Activated T-helper 9 cell treated with anti-CD3 and anti-CD28 coated beads, Interleukin-2, amount 50 U/mL, for 16 hours (primary cell): ENCODE data around the gene ATP11A.
"Not testable (repeated sequence)": the region's sequence is repeated elsewhere in the genome, so short reads cannot be mapped to it uniquely, and the experiment has no call there.

ENCODE experiments used
- DNase-seq: peaks from one replicate; pipeline ENCODE4 v3.0.0-alpha.2; 2020; ENCODE audit warnings: low read depth

Gene ATP11A

DNA sequence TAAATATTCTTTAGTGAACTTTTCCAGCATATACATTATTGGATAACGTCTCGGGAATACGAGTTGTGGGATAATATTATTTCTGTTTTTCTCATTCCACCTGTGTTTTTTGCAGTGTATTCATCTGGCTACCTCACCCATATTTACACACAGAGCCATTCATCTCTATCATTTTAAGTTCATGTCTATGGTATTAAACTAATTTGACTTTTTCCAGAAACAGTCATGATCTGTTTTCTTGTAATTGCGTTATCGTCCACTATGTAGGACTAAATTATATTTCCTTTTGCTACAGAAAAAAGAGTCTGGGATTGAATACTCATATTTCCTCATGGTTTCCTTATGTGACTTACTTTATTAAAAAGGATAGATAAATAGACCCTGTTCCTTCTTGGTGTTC is 2.7 kb downstream of the ATP11A start:
- no peak for DNase-seq

DNA sequence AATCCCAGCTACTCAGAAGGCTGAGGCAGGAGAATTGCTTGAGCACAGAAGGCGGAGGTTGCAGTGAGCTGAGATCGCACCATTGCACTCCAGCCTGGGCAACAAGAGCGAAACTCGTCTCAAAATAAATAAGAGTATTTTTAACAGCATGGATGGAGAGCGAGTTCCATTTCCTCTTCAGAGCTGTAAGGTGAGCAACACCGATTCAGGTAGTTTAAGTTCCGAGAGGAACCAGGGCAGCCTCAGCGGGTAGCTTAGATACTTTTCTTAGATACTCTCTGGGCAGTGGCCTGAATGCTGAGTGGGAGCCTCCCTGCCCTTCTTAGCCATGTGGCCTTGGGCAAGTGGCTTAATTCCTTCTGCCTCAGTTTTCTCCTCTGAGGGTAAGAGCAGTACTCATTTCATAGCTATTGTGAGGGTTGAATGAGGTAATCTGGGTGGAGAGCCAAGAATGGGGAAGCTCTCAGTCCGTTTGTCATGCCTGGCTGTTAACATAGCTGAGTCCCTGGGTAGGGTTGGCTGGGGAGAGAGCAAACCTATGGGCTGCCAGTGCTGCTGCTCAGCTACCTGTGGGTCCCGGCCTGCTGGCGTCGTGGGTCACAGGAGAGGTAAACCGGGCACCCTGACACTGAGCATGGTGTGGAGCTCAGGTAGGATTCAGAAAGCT is 4.1 kb downstream of the ATP11A start:
- DNase-seq: no peak

DNA sequence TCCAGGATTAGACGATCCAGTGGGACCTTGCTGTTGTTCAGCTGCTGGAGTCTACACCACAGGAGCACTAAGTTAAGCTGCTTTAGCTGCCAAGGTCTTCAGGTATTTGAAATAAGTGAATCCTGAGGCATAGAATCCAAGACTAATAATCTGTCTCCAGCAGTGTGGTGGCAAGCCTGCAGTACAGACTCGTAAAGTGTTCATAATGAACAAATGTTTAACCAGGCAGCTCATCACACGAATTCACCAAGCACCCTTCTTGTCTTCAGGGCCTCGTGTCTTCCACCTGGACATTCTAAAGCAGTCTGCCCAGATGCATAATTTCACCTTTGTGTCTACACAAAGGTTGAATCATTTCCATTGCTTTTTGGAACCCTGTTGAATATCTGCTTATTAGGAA is 5.3 kb downstream of the ATP11A start:
- no peak for DNase-seq

DNA sequence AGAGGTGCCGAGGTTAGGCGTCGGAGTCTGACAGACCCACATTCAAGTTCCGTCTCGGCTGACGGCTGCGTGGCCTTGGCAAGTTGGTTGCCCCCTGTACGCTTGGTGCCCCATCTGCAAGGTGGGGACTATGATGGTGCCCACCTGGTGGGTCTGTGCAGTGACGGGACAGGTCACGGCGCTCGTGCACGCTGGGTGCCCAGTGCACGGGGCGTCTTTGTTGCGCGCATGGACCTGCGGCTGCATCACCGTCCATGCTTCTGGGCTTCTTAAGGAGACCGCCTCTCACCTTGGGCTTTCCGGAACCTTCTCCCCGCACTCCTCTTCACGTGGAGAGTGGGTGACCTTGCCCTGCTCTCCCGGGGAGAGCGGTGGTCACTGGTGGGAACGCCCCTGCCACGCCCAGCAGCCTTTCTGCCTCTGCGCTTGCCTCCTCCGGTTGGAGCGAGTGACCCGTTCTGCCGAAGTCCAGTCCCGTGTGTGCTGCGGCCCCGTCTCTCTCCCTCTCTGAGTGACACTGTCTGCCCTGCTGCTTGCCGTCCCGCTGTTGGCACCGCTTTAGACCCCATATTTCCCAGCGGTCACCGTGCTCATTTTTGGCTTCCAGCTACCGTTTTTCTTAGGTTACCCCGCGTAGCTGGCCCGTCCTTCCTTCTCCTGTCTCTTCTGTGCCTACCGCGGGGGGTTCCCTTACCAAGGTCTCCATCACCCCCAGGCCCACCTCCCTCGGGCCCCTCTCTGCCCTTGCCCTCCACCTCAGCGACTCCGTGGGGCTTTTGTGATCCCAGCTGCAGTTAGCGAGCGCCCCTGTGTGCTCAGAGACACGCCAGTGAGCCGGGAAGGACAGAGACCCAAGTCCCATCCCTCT is 6.4 kb downstream of the ATP11A start:
- DNase-seq: no peak

DNA sequence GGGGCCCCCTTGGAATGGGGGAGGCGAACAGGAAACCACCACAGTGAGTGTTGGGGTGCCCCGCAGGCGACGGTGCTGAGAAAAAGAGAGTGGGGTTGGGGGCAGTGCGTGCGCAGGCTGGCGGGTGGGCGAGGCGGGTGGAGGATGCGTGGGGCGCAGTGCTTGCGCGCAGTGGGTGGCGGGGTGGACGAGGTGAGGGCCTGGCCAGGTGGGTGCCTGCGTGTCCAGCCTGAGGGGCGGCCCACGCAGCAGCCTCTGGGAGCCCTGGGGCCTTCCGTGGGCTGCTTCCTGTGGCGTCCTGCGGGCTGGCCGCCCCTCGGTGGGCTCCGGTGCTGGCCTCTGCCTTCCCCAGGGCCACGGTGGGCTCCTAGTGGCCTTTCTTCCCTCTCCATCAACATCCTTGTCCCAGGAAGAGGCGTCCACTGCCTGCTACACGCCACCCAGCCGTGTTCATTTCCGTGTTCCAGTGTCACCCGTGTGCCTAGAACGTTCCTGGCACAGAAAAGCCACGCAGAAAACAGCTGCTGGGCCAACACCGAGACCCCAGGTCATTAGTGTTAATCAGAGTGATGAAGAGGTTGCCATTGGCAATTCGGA is 7.1 kb downstream of the ATP11A start:
- DNase-seq: no peak

DNA sequence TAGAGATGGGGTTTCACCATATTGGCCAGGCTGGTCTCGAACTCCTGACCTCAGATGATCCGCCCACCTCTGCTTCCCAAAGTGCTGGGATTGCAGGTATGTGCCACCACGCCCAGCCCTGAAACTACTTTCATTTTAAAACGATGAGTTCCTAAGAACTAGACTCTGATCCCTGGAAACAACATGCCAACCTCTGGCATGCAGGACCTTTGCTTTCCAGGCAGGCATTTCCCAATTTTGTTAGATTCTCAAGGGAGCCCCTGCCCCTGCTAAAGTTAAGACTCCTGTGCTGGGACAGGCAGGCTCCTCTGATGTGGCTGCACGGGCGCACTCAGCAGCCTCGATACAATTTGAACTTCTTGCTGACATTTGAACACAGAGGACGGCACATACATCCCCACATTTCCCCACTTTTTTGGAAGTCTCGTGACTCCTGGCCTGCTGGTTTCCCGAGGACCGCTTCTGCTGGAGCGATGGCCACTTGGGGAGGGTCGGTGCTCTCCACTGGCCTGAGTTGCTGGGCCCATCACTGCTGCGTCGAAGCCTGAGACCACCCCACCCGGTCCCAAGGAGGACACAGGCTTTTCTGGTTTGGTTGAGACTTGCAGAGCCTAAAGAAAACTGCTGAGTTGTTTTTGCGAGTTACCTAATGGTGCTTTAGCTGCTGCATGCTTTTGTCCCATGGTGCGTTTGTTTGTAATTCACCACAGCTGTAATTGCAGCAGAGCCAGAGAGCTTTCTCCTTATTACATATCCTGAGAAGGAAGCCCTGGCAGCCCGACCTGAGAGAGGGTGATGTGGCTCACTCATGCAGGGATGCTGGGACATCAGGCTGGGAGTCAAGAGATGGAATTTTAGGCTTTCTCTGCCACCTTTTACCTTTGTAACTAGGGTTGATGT is 8.2 kb downstream of the ATP11A start:
- DNase-seq: no peak

DNA sequence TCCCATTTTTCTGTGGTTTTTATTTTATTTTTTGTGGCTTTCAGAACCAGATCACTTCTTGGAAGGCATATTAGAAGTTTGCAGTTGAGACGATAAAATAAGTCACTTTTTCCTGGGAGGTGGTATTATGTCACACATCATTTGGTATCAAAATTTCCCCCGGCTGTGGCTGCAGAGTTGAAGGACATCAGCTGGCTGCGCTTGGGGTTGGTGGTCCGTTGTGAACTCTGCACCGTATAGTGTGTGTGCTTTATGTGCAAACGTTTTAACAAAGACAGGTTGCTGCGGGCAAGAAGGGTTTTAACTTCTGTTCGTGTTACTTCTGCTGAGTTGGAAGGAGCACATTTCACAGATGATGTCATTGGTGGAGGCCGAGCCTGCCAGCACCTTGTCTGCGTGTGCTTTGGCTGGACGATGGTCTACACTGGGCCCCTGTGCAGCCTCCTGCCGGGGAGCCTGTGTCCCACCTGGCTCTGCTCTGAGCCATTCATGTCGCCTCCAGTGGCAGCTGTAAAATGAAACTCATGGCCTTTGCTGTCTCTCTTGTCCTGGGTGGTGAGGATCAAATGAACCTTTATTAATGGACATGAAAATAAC is 9.6 kb downstream of the ATP11A start:
- DNase-seq: no peak

DNA sequence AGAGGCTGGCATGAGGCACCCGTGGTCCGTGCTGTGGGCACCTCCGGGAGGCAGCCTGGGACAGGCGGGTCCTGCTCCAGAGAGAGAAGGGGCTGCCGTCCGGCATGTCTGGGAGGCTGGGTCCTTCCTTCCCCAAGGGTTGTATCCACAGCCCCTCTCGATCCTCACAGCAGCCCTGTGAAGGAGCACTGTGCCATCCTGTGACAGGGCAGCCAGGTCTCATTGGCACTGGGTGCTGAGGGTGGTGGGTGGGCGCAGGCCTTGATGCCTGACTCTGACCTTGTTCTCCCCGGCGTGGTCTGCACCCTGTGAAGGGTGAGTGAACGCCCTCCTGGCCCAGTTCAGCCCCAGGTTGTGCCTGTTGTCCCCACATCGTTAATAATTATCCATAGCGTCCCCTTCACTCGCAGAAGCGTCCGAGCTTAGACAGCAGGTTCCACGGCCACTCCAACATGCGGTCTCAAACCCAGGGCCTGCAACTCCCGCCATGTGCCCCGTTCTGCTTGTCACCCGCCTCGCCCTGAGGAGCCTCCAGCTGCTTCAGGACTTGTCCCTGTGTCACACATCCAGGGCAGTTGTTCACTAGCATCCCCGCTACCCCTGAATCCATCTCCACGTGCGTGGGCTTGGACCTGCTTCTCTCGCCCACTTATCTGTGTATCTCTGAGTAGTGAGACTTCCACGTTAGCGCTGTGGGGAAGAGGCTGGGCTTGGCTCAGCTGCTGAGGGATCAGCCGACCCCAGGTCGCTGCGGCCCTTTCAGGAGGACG is 10.6 kb downstream of the ATP11A start:
- DNase-seq: no peak

DNA sequence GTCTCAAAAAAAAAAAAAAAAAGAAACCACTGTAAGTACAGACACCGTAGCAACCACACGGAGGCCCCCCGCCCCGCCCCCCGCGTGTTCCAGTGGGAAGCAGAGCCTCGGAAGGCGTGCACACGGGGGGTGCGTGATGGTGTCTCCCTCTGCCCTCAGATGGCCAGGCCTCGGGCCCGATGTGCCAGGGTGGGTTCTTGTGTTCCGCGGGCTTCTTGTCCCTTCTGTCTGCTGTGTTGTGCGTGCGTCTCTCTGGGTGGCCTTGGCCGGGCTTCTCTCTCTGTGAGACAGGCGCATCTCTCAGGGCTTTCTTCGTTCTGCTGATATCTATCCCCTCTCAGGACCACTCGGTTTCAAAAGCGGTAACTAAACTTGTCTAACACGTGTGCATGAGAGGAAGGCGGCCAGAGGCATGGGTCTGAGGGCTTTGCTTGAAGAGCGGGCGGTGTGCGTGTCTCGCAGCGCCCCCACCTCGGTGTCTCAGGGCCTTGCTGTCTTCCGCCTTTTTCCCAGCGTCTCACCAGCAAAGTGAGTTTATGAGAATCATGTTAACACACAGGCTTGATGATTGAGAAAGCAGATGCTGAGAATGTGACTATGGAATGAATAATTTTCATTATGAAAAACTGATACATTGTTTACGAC is 12.6 kb downstream of the ATP11A start:
- no peak for DNase-seq

DNA sequence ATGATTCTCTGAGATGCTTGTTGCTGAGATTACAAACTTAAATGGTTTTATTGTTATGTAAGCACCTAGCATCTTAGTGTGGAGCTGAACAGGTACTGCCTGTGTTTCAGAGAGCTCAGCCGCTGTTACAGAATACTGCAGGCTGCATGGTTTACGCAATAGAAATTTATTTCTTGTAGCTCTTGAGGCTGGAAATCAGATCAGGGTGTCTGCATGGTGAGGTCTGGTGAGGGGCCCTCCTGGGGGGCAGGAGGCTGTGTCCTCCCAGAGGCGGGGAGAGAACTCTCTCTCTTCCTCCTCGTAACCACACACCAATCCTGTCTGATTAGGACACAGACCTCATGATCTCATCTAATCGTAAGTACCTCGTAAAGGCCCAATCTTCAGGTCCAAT is 13.1 kb downstream of the ATP11A start:
- no peak for DNase-seq

DNA sequence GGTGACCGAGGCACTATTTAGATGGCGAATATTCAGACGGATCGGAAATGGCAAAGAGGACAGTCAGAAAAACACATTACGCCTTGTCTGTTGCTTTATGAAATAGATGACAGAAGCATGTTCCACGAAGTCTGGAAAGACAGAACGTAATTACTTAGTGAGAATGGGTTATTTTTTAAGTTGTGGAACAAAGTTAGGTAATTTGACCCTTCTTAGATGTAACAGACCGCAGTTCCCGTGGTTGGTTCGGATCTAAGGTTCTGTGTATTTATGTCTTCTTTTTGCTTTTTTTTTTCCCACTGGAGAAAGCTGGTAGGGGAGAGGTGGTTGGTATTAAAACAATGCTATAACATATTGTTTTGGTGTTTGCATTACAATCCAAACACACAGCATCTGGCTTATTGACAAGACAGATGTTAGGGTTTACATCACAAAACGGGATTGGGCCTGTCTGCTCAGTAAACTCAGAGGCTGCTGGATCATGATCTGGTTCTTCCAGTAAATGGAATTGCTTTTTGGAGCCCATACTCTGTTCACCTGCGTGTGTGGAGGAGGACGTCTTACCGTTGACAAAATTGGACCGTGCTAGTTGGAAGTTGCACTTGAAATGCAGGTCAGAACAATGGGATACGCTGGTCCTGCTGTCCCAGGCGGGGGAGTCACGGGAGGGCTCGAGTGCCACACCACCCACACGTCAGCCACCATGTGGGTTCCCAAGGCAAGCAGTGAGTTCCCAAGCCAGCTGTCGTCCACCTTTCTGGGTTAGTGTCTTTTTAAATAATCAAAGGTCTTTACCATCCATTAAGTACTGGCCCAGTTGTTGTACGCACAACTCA is 13.8 kb downstream of the ATP11A start:
- DNase-seq: no peak

DNA sequence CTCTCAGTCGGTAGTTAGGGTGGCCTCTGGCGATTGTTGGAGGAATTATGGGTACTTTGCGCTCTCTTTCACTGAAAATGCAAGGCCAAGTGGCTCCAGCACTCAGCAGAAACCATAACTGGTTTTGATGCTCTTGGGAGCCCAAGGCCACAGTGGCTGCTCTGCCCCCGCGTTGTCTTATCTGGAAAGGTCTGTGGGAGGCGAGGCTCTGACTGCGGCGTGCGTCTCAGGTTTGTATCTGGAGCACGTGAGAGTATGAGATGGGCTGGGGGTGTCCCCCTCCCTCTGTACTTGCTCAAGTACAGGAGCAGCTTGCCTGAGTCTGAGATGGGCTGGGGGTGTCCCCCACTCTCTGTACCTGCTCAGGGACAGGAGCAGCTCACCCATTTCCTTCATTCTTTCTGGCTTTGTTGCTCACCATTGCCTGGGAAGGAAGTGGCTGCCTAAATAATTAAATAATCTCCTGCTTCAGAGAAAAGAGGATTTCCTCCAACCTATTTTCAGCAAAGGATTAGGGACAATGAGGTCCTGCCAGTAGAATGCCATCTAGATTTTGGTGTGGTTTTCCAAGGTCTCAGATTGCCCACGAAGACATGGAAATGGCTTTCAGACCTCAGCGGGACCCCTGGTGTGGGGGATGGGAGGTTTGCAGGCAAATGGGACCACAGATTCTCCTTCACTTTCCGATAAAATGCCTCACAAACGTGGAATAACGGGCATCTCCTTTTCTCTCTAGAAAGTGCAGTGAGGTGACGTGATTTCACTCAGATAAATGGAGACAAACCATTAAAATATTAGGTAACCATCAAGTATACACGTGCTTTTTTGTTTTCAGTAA is 14.7 kb downstream of the ATP11A start:
- no peak for DNase-seq

DNA sequence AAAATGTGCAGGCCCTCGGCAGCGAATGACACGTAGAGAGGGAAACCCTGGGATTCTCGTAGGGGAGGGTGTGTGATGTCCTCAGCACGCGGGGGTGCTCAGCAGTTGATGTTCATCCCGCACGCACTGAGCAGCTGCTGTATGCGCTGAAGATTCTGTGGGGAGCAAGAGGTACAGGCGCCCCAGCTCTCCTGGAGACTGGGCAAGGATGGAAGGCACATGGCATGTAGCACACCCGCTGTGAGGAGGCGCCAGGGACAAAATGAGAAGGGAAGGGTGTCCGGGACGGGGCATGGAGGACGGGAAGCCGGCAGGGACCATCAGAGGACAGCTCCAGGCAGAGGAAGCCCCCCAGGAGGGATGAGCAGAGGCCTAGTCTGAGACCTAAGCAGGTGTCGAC is 15.4 kb downstream of the ATP11A start:
- no peak for DNase-seq

DNA sequence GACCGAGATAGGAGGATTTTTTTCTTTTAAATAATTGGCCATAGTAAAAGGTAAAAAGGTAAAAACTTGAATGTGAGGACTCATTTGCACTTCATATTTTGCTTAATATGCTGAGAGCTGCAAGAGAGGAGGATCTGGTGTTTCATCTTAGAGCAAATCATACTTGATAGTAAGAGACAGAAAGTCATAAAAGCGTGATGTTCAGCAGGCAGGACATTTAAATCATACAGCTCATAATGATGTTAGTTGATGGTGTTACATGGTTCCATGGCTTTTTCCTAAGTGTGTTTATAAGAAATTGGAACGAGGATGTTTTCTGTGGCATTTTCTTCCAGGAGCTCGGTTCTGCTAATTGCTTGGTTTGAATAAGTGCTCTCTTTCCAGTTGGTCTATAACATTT is 16.3 kb downstream of the ATP11A start:
- no peak for DNase-seq

DNA sequence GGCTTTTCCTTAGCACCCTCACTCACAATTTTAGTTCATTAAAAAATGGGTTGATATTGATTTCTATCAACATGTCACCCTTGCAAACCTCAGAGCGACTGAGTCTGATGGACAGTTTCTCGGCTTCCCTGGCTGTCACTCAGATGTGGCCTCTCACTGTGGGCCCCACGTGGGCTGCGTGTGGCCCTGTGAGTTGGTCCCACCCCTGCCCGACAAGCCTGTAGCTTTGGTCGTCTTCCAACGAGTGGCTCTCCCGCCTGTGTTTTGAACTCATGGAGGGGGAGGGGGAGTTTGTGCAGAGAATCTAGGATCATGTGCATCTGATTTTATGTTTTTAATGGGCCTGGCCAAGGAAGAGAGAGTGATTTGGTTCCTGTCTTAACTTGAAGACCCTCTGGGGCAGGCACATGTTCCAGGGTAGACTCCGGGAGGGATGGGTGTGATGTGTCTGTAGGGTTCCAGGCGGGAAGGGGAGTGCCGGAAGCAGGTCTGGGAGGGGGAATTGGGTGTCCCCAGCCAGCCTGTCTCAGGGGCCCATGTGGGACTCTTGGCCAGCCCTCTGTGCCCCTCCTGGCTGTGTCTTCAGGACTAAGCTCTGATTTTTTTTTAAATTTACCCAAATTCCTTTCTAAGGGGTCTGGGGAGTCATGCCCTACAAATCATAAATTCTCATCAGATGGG is 18.9 kb downstream of the ATP11A start:
- DNase-seq: no peak

DNA sequence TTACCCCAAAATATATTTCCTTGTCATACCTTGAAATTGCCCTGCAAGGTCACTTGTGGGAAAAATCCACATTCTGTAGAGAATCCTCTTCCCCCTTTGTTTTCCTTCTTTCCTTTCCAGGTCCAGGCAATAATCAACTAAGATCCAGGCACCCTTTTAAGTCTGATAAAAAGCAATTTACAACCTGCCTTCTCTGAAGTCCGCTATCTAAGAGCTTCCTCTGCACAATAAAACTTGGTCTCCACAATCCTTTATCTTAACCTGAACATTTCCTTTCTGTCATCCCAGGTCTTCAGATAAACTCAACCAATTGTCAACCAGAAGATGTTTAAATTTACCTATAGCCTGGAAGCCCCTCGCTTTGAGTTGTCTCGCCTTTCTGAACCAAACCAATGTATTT is 19.5 kb downstream of the ATP11A start:
- DNase-seq: not testable (repeated sequence)

DNA sequence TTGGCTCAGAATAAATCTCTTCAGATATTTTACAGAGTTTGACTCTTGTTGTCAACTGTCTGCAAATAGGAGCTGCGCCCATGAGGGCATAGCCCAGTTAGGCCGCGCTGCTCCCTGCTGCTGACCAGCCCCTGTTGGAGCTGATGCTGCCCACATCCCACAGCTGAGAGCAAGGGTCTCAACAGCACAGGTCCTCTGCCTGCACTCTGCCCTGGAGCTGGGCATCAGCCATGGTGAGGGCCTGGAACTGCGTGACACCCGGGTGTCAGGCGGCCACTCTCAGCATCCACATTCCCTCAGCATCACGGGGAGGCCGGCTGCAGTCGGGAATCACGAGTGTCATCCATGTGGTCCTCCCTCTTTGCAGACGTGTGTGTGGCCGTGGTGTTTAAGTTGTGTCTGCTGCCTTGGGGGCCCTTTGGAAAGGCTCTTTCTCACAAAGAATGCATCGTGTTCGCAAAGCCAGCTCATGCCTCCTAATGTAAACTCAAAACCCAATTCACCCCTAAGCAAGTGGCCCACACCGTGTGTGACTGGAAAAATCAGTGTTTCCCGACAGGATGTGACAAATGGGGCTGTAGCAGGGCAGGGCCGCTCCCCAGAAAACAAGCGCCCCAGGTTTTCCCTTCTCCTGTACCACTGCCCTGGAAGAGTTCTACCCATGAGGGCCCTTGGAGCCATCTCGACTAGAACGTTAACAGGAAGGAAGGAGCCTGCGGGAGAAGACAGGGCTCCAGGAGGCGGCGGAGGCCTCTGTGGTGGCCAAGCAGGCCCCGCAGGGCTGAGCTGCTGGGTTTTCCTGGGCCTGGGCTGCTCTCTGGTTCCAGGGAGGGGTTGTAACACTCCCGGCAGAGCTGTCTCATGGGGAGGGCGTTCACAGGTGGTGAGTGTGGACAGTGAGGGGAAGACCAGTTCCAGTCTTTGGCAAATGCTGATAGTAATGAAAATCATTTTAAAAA is 20.3 kb downstream of the ATP11A start:
- DNase-seq: no peak
